ENCODE data around the gene PTGDS.

DNA sequence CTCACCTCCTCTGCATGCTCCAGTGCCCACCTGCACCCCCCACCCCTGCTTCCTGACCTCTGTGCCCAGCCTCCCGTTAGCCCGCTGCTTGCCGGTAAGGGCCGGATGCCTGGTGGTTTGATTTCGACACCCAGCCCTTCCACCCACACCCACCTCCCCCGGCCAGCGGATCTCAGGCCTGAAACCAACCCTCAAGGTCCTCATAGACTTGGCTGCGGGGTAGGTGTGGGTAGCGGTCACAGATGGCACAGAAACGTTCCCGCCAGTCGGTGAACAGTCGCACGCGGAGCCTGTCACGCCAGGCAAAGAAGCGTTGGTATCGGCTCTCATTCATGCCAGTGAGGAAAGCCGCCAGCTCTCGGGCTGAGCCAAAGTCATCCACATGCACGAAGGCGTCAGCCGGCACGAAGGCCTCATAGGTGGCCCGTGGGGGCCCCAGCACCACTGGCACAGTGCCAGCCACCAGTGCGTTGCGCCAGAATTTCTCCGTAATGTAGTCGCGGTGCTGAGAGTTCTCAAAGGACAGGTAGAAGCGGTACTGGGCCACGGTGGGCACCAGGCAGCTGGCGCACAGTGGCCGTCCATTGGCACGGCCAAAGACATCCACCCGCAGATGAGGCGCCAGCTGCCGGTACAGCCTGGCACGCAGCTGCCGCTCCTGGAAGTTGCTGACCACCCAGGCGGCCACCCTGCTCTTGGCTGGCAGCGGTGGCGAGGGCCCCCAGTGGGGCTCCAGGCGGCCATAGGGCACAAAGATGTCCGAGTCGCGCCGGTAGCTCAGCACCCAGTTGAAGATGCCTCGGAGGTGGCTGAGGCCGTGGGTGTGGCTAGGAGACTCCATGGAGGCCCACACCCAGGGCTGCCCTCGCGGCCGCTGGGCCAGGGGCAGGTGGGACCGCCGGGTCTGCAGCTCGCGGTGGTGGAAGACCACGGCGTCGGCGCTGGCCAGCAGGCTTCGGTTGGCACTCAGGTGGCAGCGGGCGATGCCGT, 53.5 kb downstream of the PTGDS start:
- TF ChIP-seq CTCF (IDR thresholded peaks at IDR 0.05; ENCODE audit: low read depth, low read length, missing input control) (no peak), RXRA (IDR thresholded peaks at IDR 0.05) (no peak), RAD21 (IDR thresholded peaks at IDR 0.05) (no peak), YY1 (IDR thresholded peaks at IDR 0.05) (no peak), EGR1 (IDR thresholded peaks at IDR 0.05; ENCODE audit: low read depth in 2 of 2) (no peak), HNF4A (conservative IDR thresholded peaks at IDR 0.05) (no peak), REST (IDR thresholded peaks at IDR 0.05) (no peak), TAF1 (conservative IDR thresholded peaks at IDR 0.05) (no peak), SP1 (IDR thresholded peaks at IDR 0.05) (no peak)
- TF ChIP-seq, protein P1, sequence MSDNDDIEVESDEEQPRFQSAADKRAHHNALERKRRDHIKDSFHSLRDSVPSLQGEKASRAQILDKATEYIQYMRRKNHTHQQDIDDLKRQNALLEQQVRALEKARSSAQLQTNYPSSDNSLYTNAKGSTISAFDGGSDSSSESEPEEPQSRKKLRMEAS (IDR thresholded peaks at IDR 0.05): no peak
- TF ChIP-seq, protein P2, sequence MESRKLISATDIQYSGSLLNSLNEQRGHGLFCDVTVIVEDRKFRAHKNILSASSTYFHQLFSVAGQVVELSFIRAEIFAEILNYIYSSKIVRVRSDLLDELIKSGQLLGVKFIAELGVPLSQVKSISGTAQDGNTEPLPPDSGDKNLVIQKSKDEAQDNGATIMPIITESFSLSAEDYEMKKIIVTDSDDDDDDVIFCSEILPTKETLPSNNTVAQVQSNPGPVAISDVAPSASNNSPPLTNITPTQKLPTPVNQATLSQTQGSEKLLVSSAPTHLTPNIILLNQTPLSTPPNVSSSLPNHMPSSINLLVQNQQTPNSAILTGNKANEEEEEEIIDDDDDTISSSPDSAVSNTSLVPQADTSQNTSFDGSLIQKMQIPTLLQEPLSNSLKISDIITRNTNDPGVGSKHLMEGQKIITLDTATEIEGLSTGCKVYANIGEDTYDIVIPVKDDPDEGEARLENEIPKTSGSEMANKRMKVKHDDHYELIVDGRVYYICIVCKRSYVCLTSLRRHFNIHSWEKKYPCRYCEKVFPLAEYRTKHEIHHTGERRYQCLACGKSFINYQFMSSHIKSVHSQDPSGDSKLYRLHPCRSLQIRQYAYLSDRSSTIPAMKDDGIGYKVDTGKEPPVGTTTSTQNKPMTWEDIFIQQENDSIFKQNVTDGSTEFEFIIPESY (IDR thresholded peaks at IDR 0.05): no peak
- TF ChIP-seq, protein P3, sequence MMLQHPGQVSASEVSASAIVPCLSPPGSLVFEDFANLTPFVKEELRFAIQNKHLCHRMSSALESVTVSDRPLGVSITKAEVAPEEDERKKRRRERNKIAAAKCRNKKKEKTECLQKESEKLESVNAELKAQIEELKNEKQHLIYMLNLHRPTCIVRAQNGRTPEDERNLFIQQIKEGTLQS (IDR thresholded peaks at IDR 0.05): no peak
